NCI-H2107 (cell line): Measurements from ENCODE around the gene NEURL4.
"Not testable (repeated sequence)": the region's sequence is repeated elsewhere in the genome, so short reads cannot be mapped to it uniquely, and the experiment has no call there.

Experiments used
- DNase-seq: peaks from one replicate; lab custom pipeline; 2025; lab: John Stamatoyannopoulos, UW

Gene NEURL4

DNA sequence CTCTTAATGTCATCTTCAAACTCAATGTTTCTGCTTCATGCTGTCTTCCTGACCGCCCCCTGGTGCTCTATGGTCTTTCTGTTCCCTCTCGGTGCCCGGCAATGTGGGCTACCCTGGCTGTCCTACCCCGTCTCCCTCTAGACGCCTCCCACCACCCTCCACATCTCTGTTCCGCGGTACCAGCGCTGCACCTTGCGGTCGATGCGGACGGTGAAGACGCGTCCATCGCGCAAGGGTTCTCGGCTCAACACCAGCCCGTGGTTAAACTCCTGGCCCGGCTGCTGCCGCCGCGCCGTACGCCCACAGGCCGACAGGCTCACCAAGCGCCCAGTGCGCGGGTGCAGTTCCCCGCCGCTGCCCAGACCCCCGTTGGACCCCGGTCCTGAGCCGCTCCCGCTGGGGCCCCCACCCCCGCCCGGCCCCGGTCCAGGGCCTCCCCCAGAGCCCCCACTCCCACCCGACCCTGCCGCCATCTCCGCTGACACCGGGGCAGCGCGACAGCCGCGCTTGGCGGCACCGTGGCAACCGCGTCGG is at the start of gene NEURL4:
TSS of gene NEURL4 (minus strand) at position 496 of the 534 bp plus-strand sequence. CDS start at position 473, 23 bp downstream.
- no peak for DNase-seq

DNA sequence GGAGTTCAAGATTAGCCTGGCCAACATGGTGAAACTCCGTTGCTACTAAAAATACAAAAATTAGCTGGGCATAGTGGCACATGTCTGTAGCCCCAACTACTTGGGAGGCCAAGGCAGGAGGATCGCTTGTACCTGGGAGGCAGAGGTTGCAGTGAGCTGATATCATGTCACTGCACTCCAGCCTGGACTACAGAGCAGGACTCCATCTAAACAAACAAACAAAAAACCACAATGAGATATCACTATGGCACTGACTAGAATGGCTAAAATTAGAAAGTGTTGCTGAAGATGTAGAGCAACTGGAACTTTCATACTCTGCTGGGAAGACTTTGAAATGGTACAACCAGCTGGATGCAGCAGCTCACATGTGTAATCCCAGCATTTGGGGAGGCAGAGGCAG is 45.2 kb upstream of the NEURL4 start:
- no peak for DNase-seq

DNA sequence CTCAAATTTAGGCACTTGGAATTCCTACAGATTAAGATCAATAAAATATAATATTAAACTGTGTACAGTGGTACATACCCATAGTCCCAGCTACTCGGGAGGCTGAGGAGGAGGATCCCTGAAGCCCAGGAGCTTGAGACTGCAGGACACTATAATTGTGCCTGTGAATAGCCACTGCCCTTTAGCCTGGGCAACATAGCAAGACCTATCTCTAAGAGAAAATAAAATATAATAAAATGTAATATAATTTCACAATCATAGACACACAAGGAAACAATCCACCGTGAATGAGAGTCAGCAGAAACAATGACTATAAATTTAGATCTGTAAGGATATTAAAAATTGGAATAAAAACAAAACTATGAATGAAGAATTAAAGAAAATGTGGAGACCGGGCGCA is 41.7 kb upstream of the NEURL4 start:
- no peak for DNase-seq

DNA sequence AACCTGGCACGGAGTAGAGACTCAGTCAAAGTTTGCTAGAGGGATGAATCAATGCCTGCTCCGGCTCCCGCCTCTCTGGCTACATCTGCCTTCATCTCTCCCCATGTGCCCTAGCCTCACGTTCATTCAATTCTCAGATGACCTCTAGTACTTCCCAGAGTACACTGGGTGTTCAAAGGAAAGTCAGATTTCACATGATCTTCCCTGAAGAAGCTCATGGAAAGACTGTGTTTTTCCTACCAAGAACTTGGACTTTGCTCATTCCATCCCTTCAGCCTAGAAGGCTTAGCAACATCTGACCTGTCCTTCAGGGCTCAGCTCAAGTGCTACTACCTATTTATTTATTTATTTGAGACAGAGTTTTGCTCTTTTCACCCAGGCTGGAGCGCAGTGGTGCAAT is 40.7 kb upstream of the NEURL4 start:
- no peak for DNase-seq

GRCh38 chr17:7368599-7368994 is 39.5 kb upstream of the NEURL4 start:
- not testable (repeated sequence) for DNase-seq

- no peak for DNase-seq
These were observed 38.9 kb upstream of the NEURL4 start for GRCh38 chr17:7367918-7368598.

DNA sequence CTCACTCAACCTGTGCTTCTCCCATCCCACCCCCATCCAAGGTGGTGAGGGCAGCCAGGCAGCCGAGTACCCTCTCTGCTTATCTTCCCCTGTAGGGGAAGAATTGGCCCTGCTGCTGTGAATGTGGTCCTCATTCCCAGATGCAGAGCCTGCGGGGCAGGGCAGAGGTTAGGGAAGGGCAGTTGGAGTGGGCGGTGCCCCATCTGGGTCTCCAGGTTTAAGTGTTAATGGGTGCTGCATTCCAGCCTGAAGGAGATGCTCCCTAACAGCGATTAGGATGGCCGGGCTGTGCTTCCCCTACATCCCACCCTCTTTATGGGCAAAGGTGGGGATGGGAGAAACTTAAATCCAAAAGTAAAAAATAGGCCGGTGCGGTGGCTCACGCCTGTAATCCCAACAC is 37.9 kb upstream of the NEURL4 start:
- no peak for DNase-seq

DNA sequence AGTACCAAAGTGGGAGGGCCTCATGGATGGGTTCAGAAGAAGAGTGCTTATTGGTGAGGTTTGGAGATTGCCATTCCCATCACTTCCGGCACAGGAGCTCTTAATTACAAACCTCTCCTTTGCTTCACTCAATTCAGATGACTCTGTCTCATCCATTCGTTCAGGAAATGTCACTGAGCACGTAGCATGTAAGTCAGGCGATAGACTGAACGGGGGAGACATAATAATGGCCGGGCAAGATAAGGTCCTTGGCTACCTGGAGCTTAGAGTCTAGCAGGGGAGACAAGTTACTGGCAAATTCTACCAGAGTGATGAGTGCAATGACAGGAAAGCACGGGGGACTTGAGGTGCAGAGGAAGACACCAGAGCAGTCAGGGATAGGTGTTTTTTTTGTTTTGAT is 36.8 kb upstream of the NEURL4 start:
- DNase-seq: not testable (repeated sequence)

DNA sequence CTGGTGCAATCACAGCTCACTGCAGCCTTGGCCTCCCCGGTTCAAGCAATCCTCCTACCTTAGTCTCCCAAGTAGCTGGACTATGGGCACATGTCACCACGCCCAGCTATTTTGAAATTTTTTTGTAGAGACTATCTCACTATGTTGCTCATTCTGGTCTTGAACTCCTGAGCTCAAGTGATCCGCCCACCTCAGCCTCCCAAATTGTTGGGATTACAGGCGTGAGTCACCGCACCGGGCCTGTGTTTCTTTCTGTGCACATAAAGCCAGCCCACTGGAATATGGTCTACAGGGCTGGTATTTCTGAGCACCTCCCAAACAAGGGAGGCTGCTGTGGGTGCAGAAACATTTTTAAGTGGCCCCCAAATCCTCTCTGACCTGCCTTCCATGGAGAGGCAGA is 34.2 kb upstream of the NEURL4 start:
- DNase-seq: no peak

DNA sequence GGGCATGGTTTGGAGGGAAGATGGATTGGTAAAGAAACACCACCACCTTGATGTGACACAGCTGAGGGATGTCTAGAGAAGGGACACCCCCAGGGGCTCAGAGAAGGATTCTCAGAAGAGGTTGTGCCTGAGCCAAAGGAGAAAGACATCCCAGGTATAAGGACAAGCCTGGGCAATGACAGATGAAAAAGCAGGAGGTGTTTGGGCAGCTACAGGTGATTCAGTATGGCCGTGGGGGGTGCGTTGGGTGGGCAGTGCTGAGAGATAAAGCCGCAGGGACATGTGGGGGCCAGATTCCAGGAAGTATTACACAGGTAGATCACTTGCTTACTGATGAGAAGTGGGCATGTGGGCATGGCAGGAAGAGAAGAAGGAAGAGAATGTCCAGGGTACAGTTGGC is 32.8 kb upstream of the NEURL4 start:
- DNase-seq: no peak

GRCh38 chr17:7357381-7357780 is 28.2 kb upstream of the NEURL4 start:
- no peak for DNase-seq

DNA sequence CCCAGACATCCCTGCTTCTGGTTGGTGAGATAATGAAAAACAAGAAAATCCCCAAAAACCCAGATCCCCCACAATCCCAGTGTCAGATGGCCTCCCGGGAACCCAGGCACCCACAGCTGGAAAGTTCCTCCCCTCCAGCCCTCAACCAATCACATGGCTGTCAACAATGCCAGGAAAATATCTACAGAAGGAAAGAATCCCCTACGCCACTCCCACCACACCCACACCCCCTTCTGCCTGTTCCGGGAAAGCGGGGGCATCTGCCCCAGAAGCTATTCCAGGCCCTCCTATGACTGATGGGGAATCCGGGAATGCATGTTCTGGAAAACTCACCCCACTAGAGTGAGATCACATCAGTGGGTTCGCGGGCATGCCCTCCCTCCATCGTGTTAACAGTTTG is 27.6 kb upstream of the NEURL4 start:
- DNase-seq: no peak

DNA sequence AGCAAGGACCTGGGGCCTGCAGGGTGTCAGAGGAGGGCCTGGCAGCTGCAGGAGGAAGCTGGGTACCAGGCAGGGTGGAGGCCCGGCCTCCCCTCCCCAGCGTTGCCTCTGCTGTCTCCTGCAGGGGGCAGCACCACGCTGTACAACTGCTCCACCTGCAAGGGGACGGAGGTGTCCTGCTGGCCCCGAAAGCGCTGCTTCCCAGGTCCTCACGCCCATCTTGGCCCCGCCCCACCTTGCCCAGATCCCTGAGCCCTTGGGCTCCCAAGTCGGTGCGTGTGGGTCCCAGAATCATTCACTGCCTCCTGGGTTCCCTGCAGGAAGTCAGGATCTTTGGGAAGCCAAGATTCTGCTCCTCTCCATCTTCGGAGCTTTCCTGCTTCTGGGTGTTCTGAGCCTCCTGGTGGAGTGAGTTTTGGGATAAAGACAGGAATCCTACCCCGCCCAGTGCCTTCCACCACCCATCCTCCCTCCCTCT is 27.0 kb upstream of the NEURL4 start:
- DNase-seq: peak; percentile 31

- no peak for DNase-seq
These were observed 26.4 kb upstream of the NEURL4 start for GRCh38 chr17:7355573-7355972.

DNA sequence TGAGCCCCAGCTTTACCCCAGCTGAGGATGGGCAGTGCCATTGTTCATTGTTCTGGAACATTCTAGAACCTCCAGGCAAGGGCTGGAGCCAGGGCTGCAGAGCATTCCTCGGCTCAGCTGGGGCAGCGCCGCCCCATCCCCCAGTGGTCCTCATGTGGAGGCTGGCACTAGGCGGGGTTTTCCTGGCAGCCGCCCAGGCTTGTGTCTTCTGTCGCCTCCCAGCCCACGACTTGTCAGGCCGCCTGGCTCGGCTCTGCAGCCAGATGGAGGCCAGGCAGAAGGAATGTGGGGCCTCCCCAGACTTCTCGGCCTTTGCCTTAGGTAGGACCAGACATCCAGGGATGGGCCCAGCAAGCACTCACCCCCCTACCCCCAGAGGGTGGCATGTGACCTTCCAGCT is 25.9 kb upstream of the NEURL4 start, which contains the start of gene TMEM95:
TSS of gene TMEM95 (plus strand) at position 104 of the 400 bp plus-strand sequence. CDS start at position 153, 49 bp downstream.
- DNase-seq: no peak

- DNase-seq: no peak
These were observed 25.2 kb upstream of the NEURL4 start for GRCh38 chr17:7354262-7354843.

- no peak for DNase-seq
These were observed 23.9 kb upstream of the NEURL4 start for GRCh38 chr17:7352910-7353635.

GRCh38 chr17:7352503-7352889 is 23.4 kb upstream of the NEURL4 start:
- no peak for DNase-seq

- DNase-seq: no peak
These were observed 22.7 kb upstream of the NEURL4 start, which contains the start of gene KCTD11 for GRCh38 chr17:7351665-7352502. Gene KCTD11 (plus strand): TSS chr17:7352162.

- no peak for DNase-seq
These were observed 19.5 kb upstream of the NEURL4 start for GRCh38 chr17:7348478-7349242.
